Islet precursor cell (in vitro differentiated cells): ENCODE results near the gene A1BG.
"Not testable (repeated sequence)": the region's sequence is repeated elsewhere in the genome, so short reads cannot be mapped to it uniquely, and the experiment has no call there.

ENCODE experiments used
- DNase-seq: peaks from one replicate; pipeline ENCODE4 v3.0.0-alpha.2; 2018

A1BG gene

GRCh38 chr19:58334691-58335249 is 18.5 kb downstream of the A1BG start:
- no peak for DNase-seq

GRCh38 chr19:58332697-58333096 is 20.6 kb downstream of the A1BG start:
- no peak for DNase-seq

GRCh38 chr19:58330458-58330857 is 22.8 kb downstream of the A1BG start:
- peak; percentile 65 for DNase-seq

GRCh38 chr19:58328999-58329398 is 24.3 kb downstream of the A1BG start:
- DNase-seq: peak; percentile 76

GRCh38 chr19:58326914-58327726 is 26.2 kb downstream of the A1BG start, which contains the start of gene ZSCAN22:
ZSCAN22 (plus strand) TSS chr19:58326994; CDS start chr19:58334803, 7,809 bp downstream.
- peak; percentile 99 for DNase-seq

- no peak for DNase-seq
Measured at GRCh38 chr19:58326501-58326913, 26.8 kb downstream of the A1BG start.

DNA sequence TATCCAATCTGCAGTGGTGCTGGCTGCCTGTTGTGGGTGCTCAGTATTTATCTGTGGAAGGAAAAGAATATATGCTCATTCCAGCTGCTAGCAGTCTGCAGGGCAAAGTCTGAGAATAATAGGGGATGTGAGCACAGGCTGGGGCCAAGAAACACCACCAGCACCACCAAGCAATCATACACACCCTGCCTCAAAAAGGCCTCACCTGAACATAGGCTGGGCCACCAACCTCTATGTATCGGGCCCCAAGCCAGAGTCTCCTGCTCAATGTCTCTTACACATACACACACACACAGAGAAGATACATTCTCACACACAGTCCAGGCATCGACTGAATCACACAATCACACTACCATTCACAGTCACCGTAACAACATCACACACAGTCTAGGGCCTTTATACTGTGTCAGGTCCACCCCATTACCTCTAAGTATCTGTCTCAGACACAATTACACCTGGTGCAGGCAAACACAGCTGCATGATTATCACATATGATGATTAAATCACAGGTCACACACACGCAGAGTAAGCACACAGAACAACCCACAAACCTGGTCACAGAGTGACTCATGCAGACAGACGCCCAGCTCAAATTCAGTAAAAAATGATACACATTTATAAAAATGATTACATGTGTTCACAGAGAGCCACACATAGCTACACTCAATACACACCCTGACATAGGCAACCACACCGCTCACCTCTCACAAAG is 27.8 kb downstream of the A1BG start:
- DNase-seq: no peak

DNA sequence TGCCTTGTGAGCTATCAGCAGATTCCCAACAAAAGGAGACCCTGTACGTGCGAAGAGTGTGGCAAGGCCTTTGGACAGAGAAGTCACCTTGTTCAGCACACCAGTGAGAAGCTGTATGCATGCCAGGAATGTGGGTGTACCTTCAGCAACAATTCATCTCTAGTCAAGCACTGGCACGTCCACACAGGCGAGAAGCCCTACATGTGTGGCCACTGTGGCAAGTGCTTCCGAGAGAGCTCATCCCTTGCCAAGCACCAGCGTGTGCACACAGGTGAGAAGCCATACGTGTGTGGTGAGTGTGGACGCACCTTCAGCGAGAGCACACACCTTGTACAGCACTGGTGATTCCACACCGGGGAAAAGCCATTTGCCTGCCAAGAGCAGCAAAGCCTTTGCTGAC is 34.1 kb downstream of the A1BG start:
- no peak for DNase-seq

DNA sequence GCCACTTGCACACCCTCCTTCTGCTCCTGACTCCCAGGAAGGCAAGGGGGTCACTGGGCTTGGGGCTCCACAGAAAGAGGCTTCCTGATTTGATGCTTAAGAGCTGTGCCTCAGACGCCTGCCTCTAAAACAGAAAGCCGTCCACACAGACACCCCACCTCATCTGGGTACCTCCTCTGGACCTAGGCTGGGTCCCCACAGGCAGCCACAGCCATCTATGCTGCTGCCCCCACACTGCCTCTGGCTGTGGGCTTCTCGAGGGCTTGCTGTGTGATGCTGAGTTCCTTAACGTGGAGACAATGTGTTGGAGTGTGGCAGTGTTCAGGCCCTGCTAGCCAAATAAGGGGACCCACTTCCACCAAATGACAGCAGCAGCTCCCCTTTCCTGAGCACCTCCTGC is 35.0 kb downstream of the A1BG start:
- DNase-seq: no peak

DNA sequence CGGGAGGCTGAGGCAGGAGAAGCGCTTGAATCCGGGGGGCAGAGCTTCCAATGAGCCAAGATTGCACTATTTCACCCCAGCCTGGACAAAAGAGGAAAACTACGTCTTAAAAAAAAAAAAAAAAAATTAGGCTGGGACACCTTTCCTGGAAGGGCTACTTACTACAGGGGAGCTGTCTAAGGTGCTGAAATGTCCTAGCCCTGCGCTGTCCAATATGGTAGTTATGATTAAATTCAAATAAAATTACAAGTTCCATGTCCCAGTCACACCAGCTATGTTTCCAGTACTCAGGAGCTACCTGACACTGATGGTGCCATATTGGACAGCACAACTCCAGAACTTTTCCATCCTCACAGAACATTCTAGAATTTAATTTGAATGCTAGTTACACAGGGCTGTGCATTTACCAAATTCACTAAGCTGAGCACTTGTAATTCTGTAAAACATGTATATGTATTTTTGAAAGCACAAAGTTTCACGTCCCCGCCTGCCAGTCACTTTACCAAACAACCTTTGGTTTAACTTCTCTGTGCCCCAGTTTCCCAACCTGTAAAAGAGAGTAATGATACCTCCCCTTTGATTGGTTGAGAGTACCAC is 35.7 kb downstream of the A1BG start:
- no peak for DNase-seq

- DNase-seq: no peak
Measured at GRCh38 chr19:58315580-58315979, 37.7 kb downstream of the A1BG start.

GRCh38 chr19:58311345-58311865 is 41.9 kb downstream of the A1BG start:
- no peak for DNase-seq

DNA sequence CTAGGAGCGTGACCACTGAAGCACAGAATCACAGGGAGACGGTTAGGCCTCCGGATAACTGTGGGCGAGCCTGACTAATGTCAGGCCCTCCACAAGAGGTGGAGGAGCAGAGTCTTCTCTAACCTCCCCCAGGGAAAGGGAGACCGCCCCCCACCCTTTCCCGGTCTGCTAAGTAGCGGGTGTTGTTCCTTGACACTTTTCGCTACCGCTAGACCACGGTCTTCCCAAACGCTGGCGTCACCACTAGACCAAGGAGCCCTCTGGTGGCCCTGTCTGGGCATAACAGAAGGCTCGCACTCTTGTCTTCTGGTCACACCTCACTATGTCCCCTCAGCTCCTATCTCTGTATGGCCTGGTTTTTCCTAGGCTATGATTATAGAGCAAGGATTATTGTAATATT is 42.6 kb downstream of the A1BG start:
- not testable (repeated sequence) for DNase-seq

- no peak for DNase-seq
Measured at GRCh38 chr19:58307736-58308135, 45.6 kb downstream of the A1BG start.

DNA sequence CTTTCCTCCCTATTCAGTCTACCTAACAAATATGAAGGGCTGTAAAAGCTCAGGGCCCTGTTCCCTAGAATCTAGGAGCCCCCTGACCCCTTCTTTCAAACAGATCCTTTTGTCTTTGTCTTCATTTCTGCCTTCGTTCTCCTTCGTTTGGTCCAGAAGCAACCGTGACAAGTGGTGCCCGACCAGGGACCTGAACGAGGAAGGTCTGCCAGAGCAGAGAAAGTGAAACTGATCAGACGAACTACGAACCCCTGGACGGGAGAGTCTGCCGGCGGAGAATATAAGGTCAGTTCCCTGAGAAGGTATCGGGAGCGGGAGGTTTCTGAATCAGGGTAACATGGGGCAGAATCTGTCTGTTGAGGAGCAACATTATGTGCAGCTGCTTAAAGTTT is 47.4 kb downstream of the A1BG start:
- DNase-seq: no peak

DNA sequence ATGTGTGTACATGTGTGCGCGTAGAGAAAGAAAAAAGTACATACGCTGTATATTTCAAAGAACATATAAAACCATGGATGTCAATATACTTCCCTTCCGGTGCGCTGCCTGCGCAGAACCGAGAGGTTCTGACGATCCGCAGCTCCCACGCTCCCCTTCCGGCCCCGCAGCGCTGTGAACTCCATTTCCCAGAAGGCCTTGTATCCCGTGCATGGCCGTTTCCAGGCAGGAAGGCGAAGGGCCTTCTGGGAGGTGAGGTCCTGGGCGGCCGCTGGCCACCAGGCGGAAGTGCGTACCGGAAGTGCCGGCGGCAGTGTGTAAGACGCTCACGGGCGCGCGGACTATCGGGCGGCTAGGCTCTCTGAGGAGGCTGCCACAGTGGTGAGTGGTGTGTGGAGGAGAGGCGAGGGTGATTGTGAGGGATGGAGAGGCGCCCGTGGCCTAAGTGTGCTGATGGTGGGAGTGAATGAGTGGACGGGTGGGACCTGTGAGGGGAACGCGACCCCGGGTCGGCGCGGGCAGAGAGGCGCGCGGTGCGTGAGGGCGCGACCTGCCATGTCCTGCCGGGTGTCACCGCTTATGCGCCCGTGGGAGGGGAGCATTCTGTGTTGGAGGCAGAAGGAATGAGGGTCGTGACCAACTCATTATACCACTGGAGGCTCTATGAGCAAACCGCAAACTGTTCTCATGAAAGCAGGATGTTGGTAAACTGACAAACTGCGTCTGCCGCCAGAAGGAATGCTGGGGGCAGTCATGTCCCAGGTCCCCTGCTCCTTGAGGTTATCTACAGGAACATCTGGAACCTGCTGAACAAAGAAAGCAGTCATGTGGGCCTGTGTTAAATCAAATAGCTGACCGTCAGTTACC is 48.0 kb downstream of the A1BG start, which contains the start of gene ERVK3-1:
ERVK3-1 (plus strand) TSS at position 313 of the 867 bp plus-strand sequence. CDS start 6,792 bp downstream, outside the sequence.
- DNase-seq: peak; percentile 98

- no peak for DNase-seq
Measured at GRCh38 chr19:58304748-58305064, 48.6 kb downstream of the A1BG start.

DNA sequence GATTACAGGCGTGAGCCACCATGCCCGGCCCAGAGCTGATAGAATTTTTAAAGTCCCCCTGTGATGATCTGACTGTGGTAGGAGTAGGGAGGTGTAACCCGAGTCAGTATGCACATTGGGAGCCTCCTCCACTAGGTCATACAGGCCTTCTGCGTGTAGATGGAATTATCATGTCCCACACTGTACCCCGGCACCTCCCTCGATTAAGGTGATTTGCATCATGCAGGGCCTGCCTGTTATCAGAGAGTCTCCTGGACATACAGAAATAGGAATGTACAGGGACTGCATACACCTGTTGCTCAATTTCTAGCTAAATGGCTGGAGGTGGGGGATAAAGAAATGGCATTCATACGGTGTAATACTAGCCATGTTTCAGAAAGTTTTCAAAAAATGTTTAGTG is 49.0 kb downstream of the A1BG start:
- no peak for DNase-seq

GRCh38 chr19:58300620-58301019 is 52.7 kb downstream of the A1BG start:
- DNase-seq: no peak

- no peak for DNase-seq
Measured at GRCh38 chr19:58296104-58296503, 57.2 kb downstream of the A1BG start.
